NB4 (cell line): Measurements from ENCODE around the gene UBE2Q1.
"Not testable (repeated sequence)": the region's sequence is repeated elsewhere in the genome, so short reads cannot be mapped to it uniquely, and the experiment has no call there.

Experiments used
- DNase-seq: peaks from one replicate; pipeline ENCODE4 v3.0.0; 2010; ENCODE audit warnings: low read depth
- H3K4me3 ChIP-seq: one replicate; pipeline ENCODE4 v1.5.1; 2011; ENCODE audit warnings: mild to moderate bottlenecking, low read depth, low read length, moderate library complexity
- CTCF ChIP-seq: IDR thresholded peaks from one replicate; pipeline ENCODE4 v1.5.1; 2012; ENCODE audit warnings: low read depth, low read length
- MAX ChIP-seq: IDR thresholded peaks from 2 replicates; pipeline ENCODE4 v1.6.1; 2011; ENCODE audit warnings: low read depth, low read length
- MYC ChIP-seq: IDR thresholded peaks from 2 replicates; pipeline ENCODE4 v1.6.1; 2011; ENCODE audit warnings: low read depth, low read length
- POLR2A ChIP-seq: IDR thresholded peaks from 2 replicates; pipeline ENCODE4 v1.6.1; 2011; ENCODE audit warnings: mild to moderate bottlenecking; ENCODE audit not compliant: insufficient read length; ENCODE audit errors: extremely low read depth

Gene UBE2Q1

GRCh38 chr1:154541231-154541630 lies 17.2 kb downstream of the UBE2Q1 start:
- TF ChIP-seq MAX = no peak
- no peak for TF ChIP-seq CTCF
- no peak for TF ChIP-seq POLR2A
- no peak for DNase-seq
- no peak overlapping the region for H3K4me3 ChIP-seq

- DNase-seq = no peak
- no peak overlapping the region for H3K4me3 ChIP-seq
- TF ChIP-seq MYC = no peak
- TF ChIP-seq CTCF = no peak
- no peak for TF ChIP-seq MAX
- TF ChIP-seq POLR2A = no peak
Observed at GRCh38 chr1:154539486-154540483, 18.7 kb downstream of the UBE2Q1 start.

- no peak overlapping the region for H3K4me3 ChIP-seq
- TF ChIP-seq MAX = no peak
- TF ChIP-seq POLR2A = no peak
- TF ChIP-seq MYC = no peak
- no peak for TF ChIP-seq CTCF
- no peak for DNase-seq
Observed at GRCh38 chr1:154536570-154536969, 21.9 kb downstream of the UBE2Q1 start.

GRCh38 chr1:154533952-154534844 lies 24.3 kb downstream of the UBE2Q1 start:
- TF ChIP-seq MAX (peak; percentile 46), MYC (no peak), CTCF (peak; percentile 31), POLR2A (no peak)
- DNase-seq = peak; percentile 18
- no peak overlapping the region for H3K4me3 ChIP-seq

- not testable (repeated sequence) for DNase-seq
Observed at GRCh38 chr1:154531950-154532349, 26.5 kb downstream of the UBE2Q1 start.

GRCh38 chr1:154529308-154529707 lies 29.2 kb downstream of the UBE2Q1 start:
- no peak overlapping the region for H3K4me3 ChIP-seq
- no peak for DNase-seq
- TF ChIP-seq CTCF (no peak), MYC (no peak), POLR2A (no peak)

More at GRCh38 chr1:154531950-154532349, 26.5 kb downstream of the UBE2Q1 start:
- not testable (repeated sequence) for H3K4me3 ChIP-seq
